HG03159 (cell line): ENCODE results near the gene ACBD6.
"Not testable (repeated sequence)": the region's sequence is repeated elsewhere in the genome, so short reads cannot be mapped to it uniquely, and the experiment has no call there.

Source experiments
- ATAC-seq: cut with Tn5 transposase; IDR thresholded peaks from one replicate; pipeline ENCODE4 v1.9.1; 2021; ENCODE audit warnings: mild to moderate bottlenecking, moderate library complexity; ENCODE audit not compliant: unreplicated experiment

ACBD6 gene, protein sequence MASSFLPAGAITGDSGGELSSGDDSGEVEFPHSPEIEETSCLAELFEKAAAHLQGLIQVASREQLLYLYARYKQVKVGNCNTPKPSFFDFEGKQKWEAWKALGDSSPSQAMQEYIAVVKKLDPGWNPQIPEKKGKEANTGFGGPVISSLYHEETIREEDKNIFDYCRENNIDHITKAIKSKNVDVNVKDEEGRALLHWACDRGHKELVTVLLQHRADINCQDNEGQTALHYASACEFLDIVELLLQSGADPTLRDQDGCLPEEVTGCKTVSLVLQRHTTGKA

GRCh38 chr1:180502361-180503279 is at the start of gene ACBD6:
Gene ACBD6 (minus strand): TSS chr1:180502577. CDS start chr1:180502266, 311 bp downstream.
- peak; percentile 87 for ATAC-seq

GRCh38 chr1:180551997-180552396 is 49.6 kb upstream of the ACBD6 start:
- ATAC-seq, result no peak

DNA sequence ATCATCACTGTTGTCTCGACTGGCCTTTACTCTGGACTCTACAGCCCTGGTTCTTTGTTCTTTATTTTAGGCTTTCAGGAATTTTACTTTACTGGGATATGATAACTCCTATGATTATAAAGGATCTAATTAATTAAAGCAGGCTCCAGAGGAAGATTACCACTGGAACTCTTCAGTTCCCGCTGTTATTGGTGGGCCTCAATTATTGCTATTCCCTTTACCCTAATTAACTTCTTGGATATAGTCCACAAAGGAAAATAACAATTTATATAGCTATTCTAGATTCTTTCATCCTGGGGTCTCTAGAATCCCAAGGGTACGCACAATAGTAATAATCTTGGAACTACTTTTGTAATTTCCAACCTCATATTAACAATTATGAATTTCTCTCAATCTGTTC is 47.9 kb upstream of the ACBD6 start:
- no peak for ATAC-seq

- ATAC-seq, result not testable (repeated sequence)
These were observed 47.4 kb upstream of the ACBD6 start for GRCh38 chr1:180549770-180550169.

- no peak for ATAC-seq
These were observed 46.4 kb upstream of the ACBD6 start for GRCh38 chr1:180548686-180549317.

DNA sequence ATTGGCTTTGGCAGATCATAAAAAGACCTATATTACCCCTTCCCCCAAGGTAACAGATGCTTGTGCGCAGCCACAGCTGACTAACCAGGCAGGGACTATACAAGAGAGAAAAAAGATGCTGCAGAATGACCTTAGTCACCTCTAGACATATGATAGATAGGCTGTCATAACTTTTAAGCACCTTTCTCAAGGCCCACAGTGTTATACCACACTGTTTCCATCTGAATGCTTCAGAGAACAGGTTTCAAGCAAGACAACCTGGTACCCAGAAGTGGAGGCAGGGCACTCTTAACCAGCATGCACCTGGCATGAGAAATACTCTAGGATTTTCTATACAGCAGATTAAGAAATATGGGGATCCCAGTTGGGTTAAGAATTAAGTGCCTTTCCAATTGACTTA is 43.6 kb upstream of the ACBD6 start:
- no peak for ATAC-seq

DNA sequence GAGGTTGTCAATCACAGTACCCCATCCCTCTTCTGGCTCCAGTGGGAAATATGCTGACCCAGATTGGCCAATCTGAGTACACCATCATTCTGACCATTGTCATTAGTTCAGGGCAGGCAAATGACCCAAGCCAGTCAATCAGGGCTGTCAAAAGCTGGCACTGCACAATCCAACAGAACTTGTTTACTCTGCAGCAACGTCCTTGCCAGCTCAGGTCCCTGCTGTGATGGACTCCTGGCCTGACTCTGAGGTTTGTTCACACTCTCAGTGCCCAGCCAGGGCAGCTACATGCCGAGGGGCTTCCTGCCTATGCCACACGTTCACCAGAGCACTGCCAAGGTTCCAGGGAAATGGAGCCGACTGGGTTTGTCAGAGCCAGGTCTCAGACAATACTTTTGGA is 41.7 kb upstream of the ACBD6 start:
- ATAC-seq, result no peak

DNA sequence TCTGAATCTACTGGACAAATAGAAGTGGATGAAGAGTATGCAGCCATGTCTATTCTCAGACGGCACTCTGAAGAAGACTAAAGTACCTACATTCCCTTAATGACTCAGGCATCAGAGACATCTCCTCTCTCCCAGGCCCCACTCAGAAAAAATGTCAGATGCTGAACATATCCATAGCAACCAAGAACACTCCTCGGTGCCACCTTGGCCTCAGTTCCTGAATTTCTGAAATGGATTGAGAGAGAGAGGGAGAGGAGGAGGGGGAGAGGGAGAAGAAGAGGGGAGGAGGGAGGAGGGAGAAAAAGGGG is 40.4 kb upstream of the ACBD6 start:
- no peak for ATAC-seq

- no peak for ATAC-seq
These were observed 39.9 kb upstream of the ACBD6 start for GRCh38 chr1:180542113-180542837.

GRCh38 chr1:180540697-180541594 is 38.6 kb upstream of the ACBD6 start:
- ATAC-seq, result no peak

DNA sequence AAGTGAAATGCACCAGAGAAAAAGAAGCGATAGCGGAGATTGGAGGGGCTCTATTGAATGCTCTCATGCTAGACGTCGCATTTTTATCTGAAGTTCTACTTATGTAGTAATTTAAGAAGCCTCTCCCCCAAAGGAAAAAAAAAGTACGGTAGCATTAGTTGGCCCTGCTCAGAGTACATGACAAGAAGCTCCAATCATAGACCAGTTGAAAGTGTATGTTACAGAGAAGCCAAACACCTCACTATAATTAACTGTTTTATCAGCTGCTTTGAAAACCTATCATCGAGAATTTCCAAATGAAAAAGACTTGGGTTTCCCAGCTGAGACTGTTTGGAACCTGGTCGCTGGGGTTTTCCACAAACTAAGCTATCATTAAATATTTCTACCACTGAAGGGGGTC is 36.8 kb upstream of the ACBD6 start:
- ATAC-seq, result no peak

GRCh38 chr1:180536821-180537372 is 34.5 kb upstream of the ACBD6 start:
- no peak for ATAC-seq

DNA sequence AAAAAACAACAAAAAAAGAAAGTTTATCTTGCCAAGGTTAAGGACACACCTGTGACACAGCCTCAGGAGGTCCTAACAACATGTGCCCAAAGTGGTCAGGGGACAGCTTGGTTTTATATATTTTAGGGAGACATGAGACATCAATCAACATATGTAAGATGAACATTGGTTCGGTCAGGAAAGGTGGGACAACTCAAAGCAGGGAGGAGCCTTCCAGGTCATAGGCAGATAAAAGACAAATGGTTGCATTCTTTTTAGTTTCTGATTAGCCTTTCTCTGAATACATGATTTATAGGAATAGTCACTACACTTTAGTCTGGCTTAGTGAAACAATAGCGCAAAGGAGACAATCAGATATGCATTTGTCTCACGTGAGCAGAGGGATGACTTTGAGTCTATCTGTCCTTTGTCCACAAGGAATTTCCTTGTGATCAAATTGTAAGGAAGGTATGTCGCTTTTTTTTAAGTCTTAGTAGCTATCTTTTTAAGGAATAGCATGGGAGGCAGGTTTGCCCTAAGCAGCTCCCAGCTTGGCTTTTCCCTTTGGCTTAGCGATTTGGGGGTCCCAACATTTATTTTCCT is 33.1 kb upstream of the ACBD6 start:
- ATAC-seq, result no peak

DNA sequence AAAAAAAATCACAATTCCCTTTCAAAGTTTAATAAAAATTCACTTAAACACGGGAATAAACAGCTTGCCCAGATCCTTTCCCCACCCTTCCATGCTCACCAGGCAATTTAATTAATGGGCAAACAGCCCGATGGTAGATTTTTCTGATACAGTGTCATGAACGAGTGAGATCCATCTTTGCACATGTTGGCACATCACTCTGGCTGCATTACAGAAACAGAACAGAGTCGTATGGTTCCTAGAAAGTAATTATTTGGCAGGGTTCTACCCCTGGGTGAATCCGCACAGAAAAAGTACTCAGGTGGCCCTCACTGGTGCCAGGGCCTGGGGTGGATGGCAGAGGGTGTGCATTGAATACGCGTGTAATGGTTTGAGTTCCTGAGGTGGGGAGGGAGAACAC is 31.8 kb upstream of the ACBD6 start:
- no peak for ATAC-seq

GRCh38 chr1:180533266-180533987 is 31.1 kb upstream of the ACBD6 start:
- peak; percentile 56 for ATAC-seq

DNA sequence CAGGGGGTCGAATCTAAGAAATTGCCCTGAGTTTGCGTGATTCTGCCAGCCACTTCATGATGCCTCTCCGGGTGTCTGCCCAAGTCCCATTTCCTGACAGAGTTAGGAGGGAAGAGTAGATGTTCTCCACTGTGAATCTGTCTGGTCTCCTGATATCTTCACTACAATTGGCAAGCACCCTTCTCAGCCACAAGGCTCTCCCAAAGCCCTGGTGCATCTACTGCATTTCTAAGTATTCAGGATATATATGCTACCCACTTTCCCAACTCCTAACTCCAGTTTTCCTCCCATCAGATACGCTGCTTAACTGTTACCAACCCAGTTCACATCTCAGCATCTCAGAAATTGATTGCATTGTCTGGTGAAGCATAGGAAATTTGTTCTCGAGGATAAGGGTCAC is 30.5 kb upstream of the ACBD6 start:
- no peak for ATAC-seq

- ATAC-seq, result no peak
These were observed 28.1 kb upstream of the ACBD6 start for GRCh38 chr1:180530501-180530900.

GRCh38 chr1:180528868-180529470 is 26.6 kb upstream of the ACBD6 start:
- ATAC-seq, result no peak
